Stimulated activated CD8-positive, alpha-beta memory T cell treated with anti-CD3 and anti-CD28 coated beads, Interleukin-2, amount 100 ng/mL, for 48 hours (primary cell): ENCODE results near the gene KLF9.

Source experiments
- DNase-seq, 2 donors: peaks; one replicate each; pipeline ENCODE4 v3.0.0-alpha.2; 2020; ENCODE audit warnings: low read depth in 2 of 2

Gene KLF9

GRCh38 chr9:70413799-70414775, at the start of gene KLF9:
KLF9 (minus strand) TSS chr9:70414657; CDS start chr9:70413363, 1,294 bp downstream.
- peak; percentile 72 to 82 for DNase-seq

GRCh38 chr9:70463877-70464276, 49.4 kb upstream of the KLF9 start:
- DNase-seq, result no peak

- DNase-seq, result no peak
Measured at GRCh38 chr9:70462300-70462699, 47.8 kb upstream of the KLF9 start.

- no peak for DNase-seq
Measured at GRCh38 chr9:70457235-70457634, 42.8 kb upstream of the KLF9 start.

- no peak for DNase-seq
Measured at GRCh38 chr9:70455993-70456704, 41.7 kb upstream of the KLF9 start.

GRCh38 chr9:70452365-70452764, 37.9 kb upstream of the KLF9 start:
- no peak for DNase-seq

- no peak for DNase-seq
Measured at GRCh38 chr9:70451765-70452164, 37.3 kb upstream of the KLF9 start.

- DNase-seq, result no peak
Measured at GRCh38 chr9:70450738-70451137, 36.3 kb upstream of the KLF9 start.

- no peak for DNase-seq
Measured at GRCh38 chr9:70449461-70449860, 35.0 kb upstream of the KLF9 start.

- DNase-seq, result no peak
Measured at GRCh38 chr9:70448919-70449318, 34.5 kb upstream of the KLF9 start.

- no peak for DNase-seq
Measured at GRCh38 chr9:70444904-70445303, 30.4 kb upstream of the KLF9 start.

GRCh38 chr9:70442328-70442848, 27.9 kb upstream of the KLF9 start:
- DNase-seq, result no peak

GRCh38 chr9:70441622-70442021, 27.2 kb upstream of the KLF9 start:
- no peak for DNase-seq

- DNase-seq, result no peak
Measured at GRCh38 chr9:70439991-70440706, 25.7 kb upstream of the KLF9 start.

GRCh38 chr9:70438341-70438928, 24.0 kb upstream of the KLF9 start:
- DNase-seq, result no peak

GRCh38 chr9:70435948-70436347, 21.5 kb upstream of the KLF9 start:
- no peak for DNase-seq

GRCh38 chr9:70429899-70430298, 15.4 kb upstream of the KLF9 start:
- no peak for DNase-seq

GRCh38 chr9:70428781-70429180, 14.3 kb upstream of the KLF9 start:
- DNase-seq, result no peak

GRCh38 chr9:70427161-70427945, 12.9 kb upstream of the KLF9 start:
- no peak for DNase-seq

- no peak for DNase-seq
Measured at GRCh38 chr9:70425192-70425591, 10.7 kb upstream of the KLF9 start.
